Tibial nerve (tissue), 3 donors: Measurements from ENCODE around the gene NTM.

Experiments used
- POLR2A ChIP-seq, 2 donors: fragments of 450-650 bp; IDR thresholded peaks; one replicate each; pipeline ENCODE4 v1.6.1; 2017; ENCODE audit warnings: antibody characterized with exemption in 2 of 2, mild to moderate bottlenecking in 2 of 2, moderate library complexity in 2 of 2
- TF ChIP-seq, protein P1 (sequence below), 5 experiments: fragments of 200-600 bp in 3 of 5; fragments of 450-650 bp in 2 of 5; sonication (generic) in 3 of 5; IDR thresholded peaks; one replicate each; pipeline ENCODE4 v1.5.1; 2016 to 2019; ENCODE audit warnings: antibody characterized with exemption in 5 of 5, mild to moderate bottlenecking in 3 of 5, moderate library complexity in 2 of 5

- no peak for TF ChIP-seq POLR2A (IDR thresholded peaks at IDR 0.05)
- TF ChIP-seq, protein P1, sequence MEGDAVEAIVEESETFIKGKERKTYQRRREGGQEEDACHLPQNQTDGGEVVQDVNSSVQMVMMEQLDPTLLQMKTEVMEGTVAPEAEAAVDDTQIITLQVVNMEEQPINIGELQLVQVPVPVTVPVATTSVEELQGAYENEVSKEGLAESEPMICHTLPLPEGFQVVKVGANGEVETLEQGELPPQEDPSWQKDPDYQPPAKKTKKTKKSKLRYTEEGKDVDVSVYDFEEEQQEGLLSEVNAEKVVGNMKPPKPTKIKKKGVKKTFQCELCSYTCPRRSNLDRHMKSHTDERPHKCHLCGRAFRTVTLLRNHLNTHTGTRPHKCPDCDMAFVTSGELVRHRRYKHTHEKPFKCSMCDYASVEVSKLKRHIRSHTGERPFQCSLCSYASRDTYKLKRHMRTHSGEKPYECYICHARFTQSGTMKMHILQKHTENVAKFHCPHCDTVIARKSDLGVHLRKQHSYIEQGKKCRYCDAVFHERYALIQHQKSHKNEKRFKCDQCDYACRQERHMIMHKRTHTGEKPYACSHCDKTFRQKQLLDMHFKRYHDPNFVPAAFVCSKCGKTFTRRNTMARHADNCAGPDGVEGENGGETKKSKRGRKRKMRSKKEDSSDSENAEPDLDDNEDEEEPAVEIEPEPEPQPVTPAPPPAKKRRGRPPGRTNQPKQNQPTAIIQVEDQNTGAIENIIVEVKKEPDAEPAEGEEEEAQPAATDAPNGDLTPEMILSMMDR (IDR thresholded peaks at IDR 0.05): peak in 2 of 5 experiments; percentile 7 to 31
Observed at GRCh38 chr11:132278801-132279574, 908.6 kb downstream of the NTM start.
